GM18951 (cell line): ENCODE measurements around the gene SP1.
"Not testable (repeated sequence)": the region's sequence is repeated elsewhere in the genome, so short reads cannot be mapped to it uniquely, and the experiment has no call there.

Experiments
- POLR2A ChIP-seq: IDR thresholded peaks from 4 replicates; pipeline ENCODE4 v1.6.1; 2011; ENCODE audit warnings: mild to moderate bottlenecking; ENCODE audit not compliant: insufficient read length, insufficient read depth; ENCODE audit errors: extremely low read depth
- in situ Hi-C: fragments of 300-500 bp; cut with MboI; formaldehyde crosslinking; loops from one replicate; pipeline ENCODE4 v1.12.0; 2022; ENCODE audit warnings: low sequenced_read_pairs, mixed read lengths, inconsistent platforms; ENCODE audit not compliant: unreplicated experiment

The SP1 gene

DNA sequence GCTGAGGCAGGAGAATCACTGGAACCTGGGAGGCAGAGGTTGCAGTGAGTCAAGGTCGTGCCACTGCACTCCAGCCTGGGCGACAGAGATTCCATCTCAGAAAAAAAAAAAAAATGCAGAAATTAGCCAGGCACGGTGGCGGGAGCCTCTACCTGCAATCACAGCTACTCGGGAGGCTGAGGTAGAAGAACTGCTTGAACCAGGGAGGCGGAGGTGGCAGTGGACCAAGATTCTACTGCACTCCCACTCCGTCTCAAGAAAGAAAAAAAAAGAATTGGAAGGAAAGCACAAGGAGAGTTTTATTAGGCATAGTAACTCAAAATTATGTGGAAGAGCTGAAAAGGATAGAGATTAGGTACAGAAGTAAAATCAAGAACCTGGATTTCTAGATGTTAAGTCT is 22.9 kb downstream of the SP1 start:
- in situ Hi-C loops: no loop called here
- no peak for TF ChIP-seq POLR2A

GRCh38 chr12:53410951-53411350 is 31.0 kb downstream of the SP1 start:
- no peak for TF ChIP-seq POLR2A
- in situ Hi-C loops: no loop called here

DNA sequence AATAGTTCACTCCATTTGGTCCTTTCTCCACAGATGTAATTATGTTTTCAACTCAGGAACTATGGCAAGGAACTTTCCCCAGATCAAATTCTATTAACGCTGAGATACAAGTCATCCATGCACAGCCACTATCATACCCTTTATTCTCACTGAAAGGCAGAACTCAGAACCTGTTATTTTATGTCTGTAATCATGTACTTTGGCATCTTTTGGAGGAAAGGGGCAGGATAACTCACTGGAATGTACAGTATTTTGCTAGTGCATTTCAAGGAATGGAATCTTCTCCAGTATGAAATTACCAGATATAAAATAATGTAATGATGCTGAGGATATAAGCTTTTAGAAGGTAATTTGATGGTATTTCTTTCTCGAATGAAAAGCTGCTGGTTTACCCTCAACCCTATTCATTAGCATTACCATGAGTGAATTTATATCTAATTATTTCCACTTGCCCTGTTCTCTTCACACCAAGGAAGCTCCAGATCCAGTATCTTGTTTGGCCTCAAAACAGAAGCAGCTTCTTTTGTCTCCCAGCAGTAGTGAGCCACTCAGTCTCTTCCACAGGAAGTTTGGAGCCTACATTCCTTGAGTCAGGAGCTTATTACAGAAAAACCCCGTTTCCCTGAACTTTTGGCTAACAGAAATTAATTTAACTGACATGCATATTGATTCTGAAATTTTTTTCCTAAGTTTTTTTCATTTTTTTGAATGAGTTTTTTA is 33.7 kb downstream of the SP1 start:
- TF ChIP-seq POLR2A: no peak
- in situ Hi-C loops: no loop called here

DNA sequence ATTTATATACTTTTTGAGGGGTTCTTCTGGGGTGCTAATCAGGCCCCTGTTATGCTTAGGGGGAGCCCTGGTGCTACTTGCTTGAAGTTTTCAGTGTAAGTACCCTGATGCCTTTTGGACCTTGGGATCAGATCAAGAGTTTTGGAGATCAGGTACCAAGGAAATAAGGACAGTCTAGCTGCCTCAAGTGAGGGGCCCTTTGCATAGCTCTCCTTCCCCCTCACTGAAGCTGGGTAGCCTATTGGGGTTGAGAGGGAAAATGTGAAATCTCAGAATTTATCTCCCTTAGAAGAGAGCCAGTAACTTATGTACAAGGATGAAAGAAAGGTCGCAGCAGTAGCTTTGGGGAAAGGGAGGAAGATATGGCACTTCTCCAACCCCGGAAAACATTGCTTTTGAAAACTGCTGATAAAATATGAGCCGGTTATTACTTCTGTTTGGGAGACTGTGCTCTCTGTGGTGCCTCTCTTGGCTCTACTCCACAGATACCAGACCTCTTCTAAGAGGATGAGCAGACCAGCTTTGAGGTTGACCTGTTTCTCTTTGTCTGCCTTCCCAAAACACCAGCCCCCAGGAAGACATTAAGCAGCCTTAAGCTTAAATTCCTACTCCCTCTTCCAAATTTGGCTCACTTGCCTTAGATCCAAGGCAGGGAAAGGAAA is 34.9 kb downstream of the SP1 start:
- no peak for TF ChIP-seq POLR2A
- in situ Hi-C loops: no loop called here

GRCh38 chr12:53415752-53416389 is 35.9 kb downstream of the SP1 start:
- in situ Hi-C loops: not testable (repeated sequence)

DNA sequence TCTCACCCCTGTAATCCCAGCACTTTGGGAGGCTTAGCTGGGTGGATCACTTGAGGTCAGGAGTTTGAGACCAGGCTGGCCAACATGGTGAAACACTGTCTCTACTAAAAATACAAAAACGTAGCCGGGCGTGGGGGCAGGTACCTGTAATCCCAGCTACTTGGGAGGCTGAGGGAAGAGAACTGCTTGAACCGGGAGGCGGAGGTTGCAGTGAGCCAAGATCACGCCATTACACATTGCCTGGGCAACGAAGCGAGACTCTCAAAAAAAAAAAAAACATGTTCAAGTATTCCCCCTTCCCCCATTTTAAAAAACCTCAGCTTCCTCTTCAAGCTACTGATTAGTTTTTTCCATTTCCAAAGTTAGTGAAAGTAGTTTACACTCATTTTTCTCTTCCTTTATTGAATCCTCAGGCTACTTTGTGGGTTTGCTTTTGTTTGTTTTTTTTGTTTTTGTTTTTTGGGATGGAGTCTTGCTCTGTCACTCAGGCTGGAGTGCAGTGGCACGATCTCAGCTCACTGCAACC is 37.4 kb downstream of the SP1 start:
- in situ Hi-C loops: not testable (repeated sequence)

GRCh38 chr12:53418221-53418620 is 38.2 kb downstream of the SP1 start:
- in situ Hi-C loops: no loop called here
- TF ChIP-seq POLR2A: no peak

DNA sequence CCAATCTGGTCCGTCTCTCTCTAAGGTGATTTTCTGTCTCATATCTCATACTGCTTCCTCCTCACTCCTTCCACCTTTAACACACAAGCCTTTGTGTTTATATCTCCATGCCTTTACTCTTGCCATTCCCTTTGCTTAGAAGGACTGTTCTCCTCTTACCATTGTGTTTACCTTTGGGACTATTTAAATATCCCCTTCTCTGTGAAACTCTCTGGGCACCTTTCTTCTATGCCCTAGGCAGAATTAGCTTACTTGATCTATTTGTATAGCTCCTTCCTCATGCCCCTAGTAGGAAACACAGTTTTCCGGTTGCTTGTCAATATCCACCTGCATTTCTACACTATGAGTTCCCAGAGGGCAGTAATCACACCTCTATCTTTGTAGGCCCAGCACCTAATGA is 39.8 kb downstream of the SP1 start:
- TF ChIP-seq POLR2A: no peak
- in situ Hi-C loops: loop anchor here (5.0 kb wide), 1 partner anchor 67 kb away; no protein-coding TSS in a partner anchor

DNA sequence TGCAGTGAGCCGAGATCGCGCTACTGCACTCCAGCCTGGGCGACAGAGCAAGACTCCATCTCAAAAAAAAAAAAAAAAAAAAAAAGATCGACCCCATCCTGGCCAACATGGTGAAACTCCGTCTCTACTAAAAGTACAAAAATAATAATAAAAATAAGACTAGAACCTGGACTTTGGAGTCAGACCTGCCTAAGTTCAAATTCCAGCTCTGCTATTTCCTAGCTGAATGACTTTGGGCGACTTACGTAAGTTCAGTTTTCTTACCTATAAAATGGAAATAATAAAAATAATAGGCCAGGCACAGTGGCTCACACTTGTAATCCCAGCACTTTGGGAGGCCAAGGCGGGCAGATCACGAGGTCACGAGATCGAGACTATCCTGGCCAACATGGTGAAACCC is 42.3 kb downstream of the SP1 start:
- in situ Hi-C loops: loop anchor here (5.0 kb wide), 1 partner anchor 70 kb away; no protein-coding TSS in a partner anchor

DNA sequence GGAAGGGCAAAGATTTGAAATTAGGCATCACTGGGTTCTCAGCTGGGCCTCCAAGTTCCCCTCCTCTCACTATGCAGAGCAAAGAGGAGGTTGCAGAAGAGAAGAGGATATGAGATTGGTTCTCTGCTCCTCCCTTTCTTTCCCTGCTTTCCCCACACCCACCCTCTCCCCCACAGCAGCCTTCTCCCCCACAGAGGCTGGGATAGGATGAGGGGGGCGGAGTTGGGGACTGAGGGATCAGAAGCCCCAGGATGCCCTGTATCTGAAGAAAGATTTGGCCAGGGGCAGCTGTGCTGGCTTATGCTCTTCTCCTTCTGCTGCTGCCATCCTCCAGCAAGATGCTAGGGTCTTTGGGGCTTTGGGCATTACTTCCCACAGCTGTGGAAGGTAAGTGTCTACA is 43.6 kb downstream of the SP1 start, which contains the start of gene AMHR2:
Gene AMHR2, plus strand, starts transcription at position 259 of the 400 bp plus-strand sequence. Its CDS starts 80 bp downstream, at position 339.
- no peak for TF ChIP-seq POLR2A
- in situ Hi-C loops: loop anchor here (5.0 kb wide), 1 partner anchor 71 kb away; no protein-coding TSS in a partner anchor

DNA sequence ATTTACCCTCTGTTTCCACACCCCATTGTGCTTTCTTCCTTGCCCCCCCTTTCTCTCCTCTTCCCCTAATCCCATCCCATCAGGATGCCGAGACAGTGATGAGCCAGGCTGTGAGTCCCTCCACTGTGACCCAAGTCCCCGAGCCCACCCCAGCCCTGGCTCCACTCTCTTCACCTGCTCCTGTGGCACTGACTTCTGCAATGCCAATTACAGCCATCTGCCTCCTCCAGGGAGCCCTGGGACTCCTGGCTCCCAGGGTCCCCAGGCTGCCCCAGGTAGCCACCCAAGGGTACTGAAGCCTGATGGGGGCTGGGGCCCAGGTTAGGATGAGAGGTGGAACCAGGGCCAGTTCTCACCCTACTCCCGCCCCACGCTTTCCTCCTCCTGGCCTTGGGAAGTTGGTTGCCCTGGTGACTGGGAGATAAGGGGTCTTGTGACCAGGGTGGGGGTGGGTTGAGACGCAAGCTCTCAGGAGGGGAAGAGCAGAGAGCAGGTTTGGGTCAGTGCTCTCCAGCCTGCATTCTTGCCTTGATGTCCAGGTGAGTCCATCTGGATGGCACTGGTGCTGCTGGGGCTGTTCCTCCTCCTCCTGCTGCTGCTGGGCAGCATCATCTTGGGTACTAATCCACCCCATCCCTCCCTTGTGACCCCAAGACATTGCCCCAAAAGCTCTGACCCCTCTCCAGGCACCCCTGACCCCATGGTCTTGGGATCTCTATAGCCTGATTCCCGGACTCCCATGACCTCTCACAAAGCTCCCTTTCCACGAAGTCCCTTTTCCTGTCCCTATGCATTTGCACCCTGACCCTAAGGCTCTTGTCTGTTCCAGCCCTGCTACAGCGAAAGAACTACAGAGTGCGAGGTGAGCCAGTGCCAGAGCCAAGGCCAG is 44.9 kb downstream of the SP1 start:
- in situ Hi-C loops: loop anchor here (5.0 kb wide), 1 partner anchor 73 kb away; no protein-coding TSS in a partner anchor
- TF ChIP-seq POLR2A: no peak

DNA sequence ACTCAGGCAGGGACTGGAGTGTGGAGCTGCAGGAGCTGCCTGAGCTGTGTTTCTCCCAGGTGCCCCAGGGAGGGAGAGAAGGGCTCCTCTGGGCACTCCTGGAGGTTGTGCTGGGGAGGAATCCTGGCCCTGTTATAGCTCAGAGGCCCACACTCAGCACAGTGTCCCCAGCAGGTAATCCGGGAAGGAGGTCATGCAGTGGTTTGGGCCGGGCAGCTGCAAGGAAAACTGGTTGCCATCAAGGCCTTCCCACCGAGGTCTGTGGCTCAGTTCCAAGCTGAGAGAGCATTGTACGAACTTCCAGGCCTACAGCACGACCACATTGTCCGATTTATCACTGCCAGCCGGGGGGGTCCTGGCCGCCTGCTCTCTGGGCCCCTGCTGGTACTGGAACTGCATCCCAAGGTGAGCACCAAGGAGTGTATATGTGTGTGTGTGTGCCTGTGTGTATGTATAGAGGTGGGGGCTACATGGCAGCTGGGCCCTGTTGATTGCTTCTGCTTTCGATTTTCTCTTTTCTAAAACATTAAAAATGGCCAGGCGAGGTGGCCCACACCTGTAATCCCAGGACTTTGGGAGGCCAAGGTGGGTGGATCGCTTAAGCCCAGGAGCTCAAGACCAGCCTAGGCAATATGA is 45.7 kb downstream of the SP1 start:
- in situ Hi-C loops: no loop called here
- TF ChIP-seq POLR2A: no peak

DNA sequence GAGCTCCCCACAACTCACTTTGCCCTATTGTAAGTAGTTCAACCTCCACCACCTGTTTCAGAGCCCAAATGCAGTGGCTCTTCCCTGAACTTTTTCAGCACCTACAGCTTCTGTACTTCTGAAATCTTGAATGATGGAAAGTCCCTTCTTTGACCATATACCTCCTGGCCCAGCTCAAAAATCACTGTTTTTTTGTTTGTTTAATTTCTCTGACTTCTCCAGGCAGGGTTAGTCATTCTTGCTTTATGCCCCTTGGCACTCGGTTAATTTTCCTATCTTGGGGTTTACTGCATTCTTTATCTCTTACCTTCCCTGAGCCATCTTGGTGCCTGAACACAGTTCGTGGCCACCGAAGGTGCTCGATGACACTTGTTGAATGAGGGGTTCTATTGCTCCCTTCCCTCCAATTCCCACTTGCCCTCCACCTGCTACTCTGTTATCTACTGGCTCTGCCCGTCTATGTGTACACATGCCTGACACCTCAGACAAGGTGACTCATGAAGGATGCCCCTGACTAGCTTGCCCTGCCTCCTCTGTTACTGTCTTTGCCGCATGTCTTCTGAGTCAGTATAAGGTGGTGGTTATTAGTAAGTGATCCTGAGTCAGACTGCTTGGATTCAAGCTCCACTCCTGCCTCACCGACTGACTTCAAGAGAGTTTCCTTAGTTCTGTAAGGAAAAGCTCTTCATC is 48.1 kb downstream of the SP1 start:
- in situ Hi-C loops: no loop called here
- TF ChIP-seq POLR2A: no peak
